ENCODE data around the gene COA1. TPM values are rescaled to one million over a fixed set of nuclear protein-coding genes. Genes with fewer than 3 reads are reported as not detected.
A peak's percentile ranks its signal among the peaks of the same experiment; 100 is the strongest.

The COA1 gene
- polyA plus RNA-seq, 1 donor (not counting 4 experiments of a cell fraction or from before 2014, with no cell fraction given), result 32.2 TPM

DNA sequence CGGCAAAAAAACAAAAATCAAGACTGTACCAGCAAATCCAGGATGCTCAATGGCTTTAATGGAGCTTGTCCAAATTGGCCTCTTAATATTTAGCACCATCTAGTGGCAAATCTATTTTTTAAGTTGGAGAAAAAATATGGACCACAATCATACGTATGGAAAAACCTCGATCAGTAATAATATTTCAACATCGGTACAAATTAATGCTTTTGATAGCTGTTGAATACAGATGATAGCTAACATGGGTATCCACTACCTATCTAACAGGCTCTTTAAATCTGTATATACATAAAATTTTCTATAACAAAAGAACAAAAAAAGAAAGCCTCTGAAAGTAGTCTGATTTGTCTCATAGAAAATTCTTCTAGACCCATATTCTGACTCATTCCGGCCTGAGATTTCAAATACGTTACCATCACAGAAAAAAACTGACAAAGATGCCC, 29.2 kb downstream of the COA1 start:
- no peak overlapping the region for H2AFZ ChIP-seq (ENCODE audit: control insufficient read depth, low read length)
- H3K27ac ChIP-seq (ENCODE audit: control insufficient read depth, insufficient read depth, low read length), result no peak overlapping the region
- peak overlapping the region; percentile 34 for H3K4me2 ChIP-seq (ENCODE audit: control insufficient read depth, extremely low read depth, insufficient read depth, low read depth, low read length)
- peaks cover 6% of the 10 kb centered on the region for H3K4me1 ChIP-seq (ENCODE audit: control insufficient read depth, extremely low read depth, insufficient read depth, low read length)
- no peak for TF ChIP-seq EZH2 (IDR thresholded peaks at IDR 0.05; ENCODE audit: low read length)
- TF ChIP-seq, protein P1, sequence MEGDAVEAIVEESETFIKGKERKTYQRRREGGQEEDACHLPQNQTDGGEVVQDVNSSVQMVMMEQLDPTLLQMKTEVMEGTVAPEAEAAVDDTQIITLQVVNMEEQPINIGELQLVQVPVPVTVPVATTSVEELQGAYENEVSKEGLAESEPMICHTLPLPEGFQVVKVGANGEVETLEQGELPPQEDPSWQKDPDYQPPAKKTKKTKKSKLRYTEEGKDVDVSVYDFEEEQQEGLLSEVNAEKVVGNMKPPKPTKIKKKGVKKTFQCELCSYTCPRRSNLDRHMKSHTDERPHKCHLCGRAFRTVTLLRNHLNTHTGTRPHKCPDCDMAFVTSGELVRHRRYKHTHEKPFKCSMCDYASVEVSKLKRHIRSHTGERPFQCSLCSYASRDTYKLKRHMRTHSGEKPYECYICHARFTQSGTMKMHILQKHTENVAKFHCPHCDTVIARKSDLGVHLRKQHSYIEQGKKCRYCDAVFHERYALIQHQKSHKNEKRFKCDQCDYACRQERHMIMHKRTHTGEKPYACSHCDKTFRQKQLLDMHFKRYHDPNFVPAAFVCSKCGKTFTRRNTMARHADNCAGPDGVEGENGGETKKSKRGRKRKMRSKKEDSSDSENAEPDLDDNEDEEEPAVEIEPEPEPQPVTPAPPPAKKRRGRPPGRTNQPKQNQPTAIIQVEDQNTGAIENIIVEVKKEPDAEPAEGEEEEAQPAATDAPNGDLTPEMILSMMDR (optimal IDR thresholded peaks at IDR 0.05 in 1 of 3, IDR thresholded peaks at IDR 0.05 in 1 of 3, conservative IDR thresholded peaks at IDR 0.05 in 1 of 3; ENCODE audit: extremely low read depth in 1 of 3, insufficient read depth in 2 of 3, low read length in 3 of 3), result peak in 2 of 3 experiments; percentile 12 to 27
- peak; percentile 23 for FAIRE-seq
- H3K9me1 ChIP-seq (ENCODE audit: control insufficient read depth, extremely low read depth, insufficient read depth, low read length), result no peaks in the 10 kb centered on the region
- peaks cover 40% of the 10 kb centered on the region for H3K79me2 ChIP-seq (ENCODE audit: control insufficient read depth, insufficient read depth, low read length)
- no peak for DNase-seq (ENCODE audit: low read depth, low spot score)
- H3K27me3 ChIP-seq (ENCODE audit: control insufficient read depth, extremely low read depth, insufficient read depth, low read length), result no peaks in the 10 kb centered on the region
- H3K9me3 ChIP-seq (ENCODE audit: control insufficient read depth, low read depth, low read length), result no peaks in the 10 kb centered on the region
- dilution Hi-C loops (cut with MboI; ENCODE audit: extremely low pct_ligation_motif_present, low sequenced_read_pairs), result no loop called here
- no peaks in the 10 kb centered on the region for H4K20me1 ChIP-seq (ENCODE audit: control insufficient read depth, extremely low read depth, insufficient read depth, low read length)
- H3K36me3 ChIP-seq (ENCODE audit: control insufficient read depth in 2 of 2, extremely low read depth in 1 of 2, insufficient read depth in 2 of 2, low read length in 2 of 2), result no peaks in the 10 kb centered on the region
- no peak overlapping the region for H3K4me3 ChIP-seq (ENCODE audit: control insufficient read depth in 2 of 3, extremely low read depth in 1 of 3, insufficient read depth in 2 of 3, low read depth in 1 of 3, low read length in 3 of 3)
- H3K9ac ChIP-seq (ENCODE audit: control insufficient read depth, extremely low read depth, insufficient read depth, low read length), result no peak overlapping the region

DNA sequence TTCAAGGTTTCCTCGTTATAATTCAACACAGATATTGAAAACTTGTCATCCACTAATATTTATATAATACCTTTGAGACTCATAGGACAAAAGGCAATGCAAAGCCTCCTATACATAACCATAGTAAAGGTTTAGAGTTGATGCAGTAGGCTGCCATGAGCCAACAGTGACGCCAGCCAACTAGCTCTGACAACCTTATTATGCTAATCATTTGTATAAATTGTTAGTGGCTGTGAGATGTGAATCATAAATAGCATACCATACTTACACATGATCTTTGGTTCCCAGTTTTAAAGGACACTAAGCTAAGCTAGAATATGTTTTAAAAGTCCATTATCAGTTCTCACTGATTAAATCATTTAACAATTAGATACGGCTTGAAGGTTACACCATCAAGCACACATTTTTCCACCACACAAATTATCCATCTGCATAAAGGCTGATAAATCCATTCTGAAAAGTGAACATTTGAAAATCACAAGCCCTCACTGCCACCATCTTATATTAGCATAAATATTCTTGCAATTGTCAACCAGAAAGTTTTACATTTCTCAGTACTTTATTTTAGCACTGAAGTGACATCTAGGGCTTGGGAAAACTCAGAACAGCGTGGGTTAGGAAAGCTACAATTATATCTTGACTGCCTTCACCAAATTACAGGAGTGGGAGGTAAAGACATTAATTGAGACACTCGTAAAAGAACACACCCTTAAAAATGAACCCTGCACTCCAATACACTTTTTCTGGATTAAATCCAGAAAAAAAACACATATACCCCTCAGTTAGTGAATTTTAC, 30.7 kb downstream of the COA1 start:
- FAIRE-seq (no peak), DNase-seq (ENCODE audit: low read depth, low spot score) (no peak)
- H3K4me2 ChIP-seq (ENCODE audit: control insufficient read depth, extremely low read depth, insufficient read depth, low read depth, low read length), result no peak overlapping the region
- H3K9me3 ChIP-seq (ENCODE audit: control insufficient read depth, low read depth, low read length), result no peaks in the 10 kb centered on the region
- H4K20me1 ChIP-seq (ENCODE audit: control insufficient read depth, extremely low read depth, insufficient read depth, low read length), result no peaks in the 10 kb centered on the region
- dilution Hi-C loops (cut with MboI; ENCODE audit: extremely low pct_ligation_motif_present, low sequenced_read_pairs), result no loop called here
- no peaks in the 10 kb centered on the region for H3K36me3 ChIP-seq (ENCODE audit: control insufficient read depth in 2 of 2, extremely low read depth in 1 of 2, insufficient read depth in 2 of 2, low read length in 2 of 2)
- peaks cover 20% of the 10 kb centered on the region for H3K4me1 ChIP-seq (ENCODE audit: control insufficient read depth, extremely low read depth, insufficient read depth, low read length)
- no peak overlapping the region for H2AFZ ChIP-seq (ENCODE audit: control insufficient read depth, low read length)
- H3K9me1 ChIP-seq (ENCODE audit: control insufficient read depth, extremely low read depth, insufficient read depth, low read length), result peaks cover 4% of the 10 kb centered on the region
- TF ChIP-seq, protein P1 (optimal IDR thresholded peaks at IDR 0.05 in 1 of 3, IDR thresholded peaks at IDR 0.05 in 1 of 3, conservative IDR thresholded peaks at IDR 0.05 in 1 of 3; ENCODE audit: extremely low read depth in 1 of 3, insufficient read depth in 2 of 3, low read length in 3 of 3), result no peak
- TF ChIP-seq EZH2 (IDR thresholded peaks at IDR 0.05; ENCODE audit: low read length), result no peak
- H3K4me3 ChIP-seq (ENCODE audit: control insufficient read depth in 2 of 3, extremely low read depth in 1 of 3, insufficient read depth in 2 of 3, low read depth in 1 of 3, low read length in 3 of 3), result no peak overlapping the region
- no peak overlapping the region for H3K27ac ChIP-seq (ENCODE audit: control insufficient read depth, insufficient read depth, low read length)
- H3K27me3 ChIP-seq (ENCODE audit: control insufficient read depth, extremely low read depth, insufficient read depth, low read length), result no peaks in the 10 kb centered on the region
- no peak overlapping the region for H3K9ac ChIP-seq (ENCODE audit: control insufficient read depth, extremely low read depth, insufficient read depth, low read length)
- peaks cover 52% of the 10 kb centered on the region for H3K79me2 ChIP-seq (ENCODE audit: control insufficient read depth, insufficient read depth, low read length)
